ENCODE results near the gene CCDC85C. TPM values are rescaled to one million over a fixed set of nuclear protein-coding genes. Genes with fewer than 3 reads are reported as not detected.

CCDC85C gene
- total and polyA plus RNA-seq, 3 donors from 2014 or later = 25.6 to 28.3 (median 26.4) TPM

DNA sequence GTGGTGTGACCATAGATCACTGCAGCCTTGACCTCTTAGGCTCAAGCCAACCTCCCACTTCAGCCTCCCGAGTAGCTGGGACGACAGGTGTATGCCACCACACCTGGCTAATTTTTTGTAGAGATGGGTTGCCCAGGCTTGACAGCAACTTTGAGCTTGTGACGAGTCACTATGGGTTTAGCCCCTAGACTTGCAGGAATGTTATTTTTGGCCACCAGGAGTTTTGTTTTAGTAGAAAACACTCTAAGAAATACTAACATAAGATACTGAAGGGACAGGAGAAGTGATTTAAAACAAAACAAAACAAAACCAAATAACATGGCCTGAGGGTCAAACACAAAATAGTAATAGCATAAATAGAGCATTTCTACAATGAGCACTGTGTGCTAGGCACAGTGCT lies 149.8 kb downstream of the CCDC85C start:
- Histone ChIP-seq H3K4me1 (no peaks in the 10 kb centered on the region), H3K36me3 (ENCODE audit: low read depth, missing control alignments) (no peaks in the 10 kb centered on the region), H3K27me3 (no peaks in the 10 kb centered on the region), H3K9me3 (no peaks in the 10 kb centered on the region), H3K4me3 (no peak overlapping the region), H3K27ac (no peak overlapping the region)
- intact Hi-C loops (cut with DNase I; ENCODE audit: low total_unique reads) = no loop called here
- WGBS, 2 donors = 57 to 65% methylated on average over 3 of the region's 3 CpGs
- TF ChIP-seq POLR2A (IDR thresholded peaks at IDR 0.05) = no peak
- TF ChIP-seq, protein P1, sequence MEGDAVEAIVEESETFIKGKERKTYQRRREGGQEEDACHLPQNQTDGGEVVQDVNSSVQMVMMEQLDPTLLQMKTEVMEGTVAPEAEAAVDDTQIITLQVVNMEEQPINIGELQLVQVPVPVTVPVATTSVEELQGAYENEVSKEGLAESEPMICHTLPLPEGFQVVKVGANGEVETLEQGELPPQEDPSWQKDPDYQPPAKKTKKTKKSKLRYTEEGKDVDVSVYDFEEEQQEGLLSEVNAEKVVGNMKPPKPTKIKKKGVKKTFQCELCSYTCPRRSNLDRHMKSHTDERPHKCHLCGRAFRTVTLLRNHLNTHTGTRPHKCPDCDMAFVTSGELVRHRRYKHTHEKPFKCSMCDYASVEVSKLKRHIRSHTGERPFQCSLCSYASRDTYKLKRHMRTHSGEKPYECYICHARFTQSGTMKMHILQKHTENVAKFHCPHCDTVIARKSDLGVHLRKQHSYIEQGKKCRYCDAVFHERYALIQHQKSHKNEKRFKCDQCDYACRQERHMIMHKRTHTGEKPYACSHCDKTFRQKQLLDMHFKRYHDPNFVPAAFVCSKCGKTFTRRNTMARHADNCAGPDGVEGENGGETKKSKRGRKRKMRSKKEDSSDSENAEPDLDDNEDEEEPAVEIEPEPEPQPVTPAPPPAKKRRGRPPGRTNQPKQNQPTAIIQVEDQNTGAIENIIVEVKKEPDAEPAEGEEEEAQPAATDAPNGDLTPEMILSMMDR (IDR thresholded peaks at IDR 0.05) = no peak
- DNase-seq = no peak

DNA sequence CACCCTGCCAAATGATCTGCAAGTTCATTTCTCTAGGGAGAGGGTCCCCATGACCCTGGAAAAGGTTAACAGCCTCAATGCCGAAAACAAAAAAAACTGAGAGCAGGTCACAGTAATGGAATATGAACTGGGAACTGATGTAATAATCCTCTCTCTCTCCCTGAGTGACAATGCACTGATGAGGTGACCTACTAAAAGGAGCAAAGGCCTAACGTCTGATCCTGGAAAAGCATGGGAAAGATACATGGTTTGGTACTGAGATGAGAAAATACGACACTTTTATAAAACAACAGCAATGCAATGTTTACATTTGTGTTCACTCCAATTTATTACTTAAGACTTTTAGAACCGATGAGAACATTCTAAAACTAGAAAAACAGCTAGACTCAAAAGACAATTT lies 151.0 kb downstream of the CCDC85C start:
- Histone ChIP-seq H3K9me3 (no peaks in the 10 kb centered on the region), H3K27ac (no peak overlapping the region), H3K27me3 (no peaks in the 10 kb centered on the region), H3K4me3 (no peak overlapping the region), H3K4me1 (no peaks in the 10 kb centered on the region), H3K36me3 (ENCODE audit: low read depth, missing control alignments) (no peaks in the 10 kb centered on the region)
- WGBS, 2 donors = 86 to 87% methylated on average over 4 of the region's 4 CpGs
- TF ChIP-seq, protein P1 (IDR thresholded peaks at IDR 0.05) = no peak
- no peak for TF ChIP-seq POLR2A (IDR thresholded peaks at IDR 0.05)
- DNase-seq = no peak
- intact Hi-C loops (cut with DNase I; ENCODE audit: low total_unique reads) = no loop called here

DNA sequence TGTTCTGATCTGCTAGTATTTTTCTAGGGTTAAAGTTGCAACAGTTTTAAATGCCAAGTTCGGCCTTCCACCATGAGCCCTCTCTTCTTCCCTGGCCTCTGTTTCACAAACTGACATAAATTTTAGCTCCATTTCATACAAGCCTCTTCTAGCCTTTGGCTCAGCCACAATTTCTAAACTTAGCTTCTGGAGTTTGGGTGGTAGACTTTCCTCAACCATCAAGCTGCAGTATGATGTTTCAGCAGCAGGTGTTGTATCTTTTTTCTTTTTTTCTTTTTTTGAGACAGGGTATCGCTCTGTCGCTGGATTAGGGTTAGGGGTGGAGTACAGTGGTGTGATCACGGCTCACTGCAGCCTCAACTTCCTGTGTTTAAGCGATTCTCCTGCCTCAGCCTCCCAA lies 152.8 kb downstream of the CCDC85C start:
- 93 to 95% methylated on average over 5 of the region's 5 CpGs for WGBS, 2 donors
- no peaks in the 10 kb centered on the region for H3K4me1 ChIP-seq
- no peaks in the 10 kb centered on the region for H3K36me3 ChIP-seq (ENCODE audit: low read depth, missing control alignments)
- H3K27ac ChIP-seq = no peak overlapping the region
- H3K4me3 ChIP-seq = no peak overlapping the region
- DNase-seq = no peak
- no peak for TF ChIP-seq POLR2A (IDR thresholded peaks at IDR 0.05)
- TF ChIP-seq, protein P1 (IDR thresholded peaks at IDR 0.05) = no peak
- no peaks in the 10 kb centered on the region for H3K9me3 ChIP-seq
- H3K27me3 ChIP-seq = no peaks in the 10 kb centered on the region
- intact Hi-C loops (cut with DNase I; ENCODE audit: low total_unique reads) = no loop called here

DNA sequence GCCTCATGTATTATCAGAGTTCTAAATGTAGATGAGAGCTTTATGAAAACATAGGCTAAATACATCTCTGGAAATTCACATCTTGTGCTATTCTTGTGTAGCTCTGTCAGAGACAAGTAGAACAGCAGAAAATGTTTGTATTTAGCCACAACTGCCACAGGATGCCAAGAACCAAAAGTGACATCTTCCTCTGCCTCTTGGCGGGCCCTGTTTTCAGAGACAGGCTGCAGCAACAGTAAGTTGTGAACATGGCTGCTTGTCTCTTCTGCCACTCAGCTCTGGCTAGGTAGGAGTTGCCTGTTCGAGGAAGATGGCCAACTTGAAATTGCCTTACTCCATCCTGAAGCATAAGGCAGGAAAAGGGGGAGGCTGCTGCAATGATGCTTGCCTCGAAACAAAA lies 153.7 kb downstream of the CCDC85C start:
- 84 to 86% methylated on average over 3 of the region's 3 CpGs for WGBS, 2 donors
- Histone ChIP-seq H3K36me3 (ENCODE audit: low read depth, missing control alignments) (no peaks in the 10 kb centered on the region), H3K27ac (no peak overlapping the region), H3K4me1 (no peaks in the 10 kb centered on the region), H3K9me3 (no peaks in the 10 kb centered on the region), H3K4me3 (no peak overlapping the region), H3K27me3 (no peaks in the 10 kb centered on the region)
- no peak for TF ChIP-seq POLR2A (IDR thresholded peaks at IDR 0.05)
- TF ChIP-seq, protein P1 (IDR thresholded peaks at IDR 0.05) = no peak
- no peak for DNase-seq
- intact Hi-C loops (cut with DNase I; ENCODE audit: low total_unique reads) = no loop called here

Small RNAs within 50 kb of the gene (small RNA-seq; reads per million reads assigned to genes)
- gene RF00019 = 0 reads per million in 2 donors

Other genes with a start within 250 kb of the CCDC85C start
- 100 to 1,000 TPM; 135 to 160 TPM for gene SETD3, start 123.3 kb downstream of the CCDC85C start, total RNA-seq
- gene SETD3, start 123.3 kb downstream of the CCDC85C start, polyA plus RNA-seq (ENCODE audit: insufficient read depth, low read depth, low replicate concordance) = 186 TPM
- gene CCNK, start 122.8 kb downstream of the CCDC85C start, total RNA-seq = 10 to 100 TPM; 69.1 to 73.1 TPM
- gene CCNK, start 122.8 kb downstream of the CCDC85C start, polyA plus RNA-seq (ENCODE audit: insufficient read depth, low read depth, low replicate concordance) = 134 TPM
- 1 to 10 TPM; 2.7 to 3.9 TPM for gene HHIPL1, start 40.9 kb upstream of the CCDC85C start, total RNA-seq
- gene HHIPL1, start 40.9 kb upstream of the CCDC85C start, polyA plus RNA-seq (ENCODE audit: insufficient read depth, low read depth, low replicate concordance) = 1.0 TPM
- 1 to 10 TPM; 4.2 to 4.6 TPM for gene CYP46A1, start 80.1 kb upstream of the CCDC85C start, total RNA-seq
- 2.5 TPM for gene CYP46A1, start 80.1 kb upstream of the CCDC85C start, polyA plus RNA-seq (ENCODE audit: insufficient read depth, low read depth, low replicate concordance)
- gene EML1, start 189.2 kb upstream of the CCDC85C start, total RNA-seq = 10 to 100 TPM; 22.0 to 22.7 TPM
- 18.1 TPM for gene EML1, start 189.2 kb upstream of the CCDC85C start, polyA plus RNA-seq (ENCODE audit: insufficient read depth, low read depth, low replicate concordance)

Measured in testis (tissue), 3 donors.